ENCODE measurements around the gene FAM168A. TPM values are rescaled to one million over a fixed set of nuclear protein-coding genes. Genes with fewer than 3 reads are reported as not detected.
"Not testable (repeated sequence)": the region's sequence is repeated elsewhere in the genome, so short reads cannot be mapped to it uniquely, and the experiment has no call there.

Gene FAM168A
- total RNA-seq, 2 experiments from 2014 or later, result 10.1 to 23.7 TPM

DNA sequence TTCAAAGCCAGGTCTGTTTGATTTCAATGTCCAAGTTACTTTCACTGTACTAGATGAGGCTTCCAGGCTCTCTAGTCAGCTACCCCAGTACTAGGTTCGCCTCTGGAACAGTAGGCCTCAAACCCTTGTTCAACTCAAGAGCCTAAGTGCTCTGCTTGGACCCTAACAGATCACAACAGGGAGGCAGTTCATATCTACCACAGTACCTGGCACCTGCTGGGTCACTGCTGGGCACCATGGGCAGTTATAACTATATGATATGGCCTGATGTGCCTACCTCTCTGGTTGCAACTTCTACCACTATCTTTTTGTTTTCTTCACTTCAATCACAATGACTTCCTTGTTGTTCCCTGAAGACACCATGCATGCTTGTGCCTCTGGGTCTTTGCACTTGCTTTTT is 124.7 kb downstream of the FAM168A start:
- POLR2A ChIA-PET, result no interaction called here

DNA sequence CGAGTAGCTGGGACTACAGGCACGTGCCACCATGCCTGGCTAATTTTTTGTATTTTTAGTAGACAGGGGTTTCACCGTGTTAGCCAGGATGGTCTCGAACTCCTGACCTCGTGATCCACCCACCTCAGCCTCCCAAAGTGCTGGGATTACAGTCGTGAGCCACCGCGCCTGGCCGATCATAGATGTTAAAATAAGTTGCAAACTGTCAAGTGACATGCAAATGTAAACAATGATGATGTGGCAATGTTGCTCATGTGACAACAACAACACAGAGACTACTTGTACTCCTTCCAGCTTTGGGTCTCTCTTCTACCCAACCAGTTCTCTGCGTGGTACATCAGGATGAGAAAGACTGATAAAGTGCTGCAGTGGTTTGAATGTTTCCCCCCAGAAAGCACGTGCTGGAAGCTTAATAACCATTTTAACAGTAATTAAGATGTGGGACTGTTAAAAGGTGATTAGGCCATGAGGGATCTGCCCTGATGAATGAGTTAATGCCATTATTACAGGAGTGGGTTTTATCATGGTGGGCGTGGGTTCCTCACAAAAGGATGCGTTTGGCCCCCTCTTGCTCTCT is 127.8 kb downstream of the FAM168A start:
- H3K9me3 ChIP-seq (ENCODE audit: low read length); H3K4me2 ChIP-seq (ENCODE audit: low read length); H4K20me1 ChIP-seq (ENCODE audit: insufficient read depth, low read length); H3K4me1 ChIP-seq (ENCODE audit: insufficient read depth, low read length, poor library complexity, severe bottlenecking); BruUV-seq (replicated peaks); CTCF ChIA-PET (ENCODE audit: unreplicated experiment); H3K9me2 ChIP-seq (ENCODE audit: insufficient read depth, low read length); intact Hi-C loops (cut with micrococcal nuclease; ENCODE audit: unreplicated experiment); H3K36me3 ChIP-seq (ENCODE audit: insufficient read depth, low read length); H3K4me3 ChIP-seq (ENCODE audit: low read depth, low read length, poor library complexity, severe bottlenecking); H3K27ac ChIP-seq (ENCODE audit: low read depth, low read length, poor library complexity, severe bottlenecking); H2AFZ ChIP-seq (ENCODE audit: low read length); H3K79me2 ChIP-seq (ENCODE audit: insufficient read depth, low read depth, low read length); DNase-seq (ENCODE audit: low spot score); POLR2A ChIA-PET: not testable (repeated sequence)

More for the DNA sequence above, 124.7 kb downstream of the FAM168A start:
- CTCF ChIA-PET (ENCODE audit: unreplicated experiment), result no interaction called here
- Histone ChIP-seq H3K4me2 (ENCODE audit: low read length) (no peak overlapping the region), H3K27ac (ENCODE audit: low read depth, low read length, poor library complexity, severe bottlenecking) (no peak overlapping the region), H3K4me3 (ENCODE audit: low read depth, low read length, poor library complexity, severe bottlenecking) (no peak overlapping the region), H3K36me3 (ENCODE audit: insufficient read depth, low read length) (no peaks in the 10 kb centered on the region), H3K4me1 (ENCODE audit: insufficient read depth, low read length, poor library complexity, severe bottlenecking) (no peaks in the 10 kb centered on the region), H4K20me1 (ENCODE audit: insufficient read depth, low read length) (no peaks in the 10 kb centered on the region), H3K9me3 (ENCODE audit: low read length) (0 out of 2 replicates have a peak, but pooled peaks cover 11% of the 10 kb centered on the region), H3K79me2 (ENCODE audit: insufficient read depth, low read depth, low read length) (no peaks in the 10 kb centered on the region), H2AFZ (ENCODE audit: low read length) (no peak overlapping the region), H3K9me2 (ENCODE audit: insufficient read depth, low read length) (no peaks in the 10 kb centered on the region)
- no TSS peak for BruUV-seq (replicated peaks)
- no peak for DNase-seq (ENCODE audit: low spot score)
- intact Hi-C loops (cut with micrococcal nuclease; ENCODE audit: unreplicated experiment), result no loop called here
- TF ChIP-seq, protein P1, sequence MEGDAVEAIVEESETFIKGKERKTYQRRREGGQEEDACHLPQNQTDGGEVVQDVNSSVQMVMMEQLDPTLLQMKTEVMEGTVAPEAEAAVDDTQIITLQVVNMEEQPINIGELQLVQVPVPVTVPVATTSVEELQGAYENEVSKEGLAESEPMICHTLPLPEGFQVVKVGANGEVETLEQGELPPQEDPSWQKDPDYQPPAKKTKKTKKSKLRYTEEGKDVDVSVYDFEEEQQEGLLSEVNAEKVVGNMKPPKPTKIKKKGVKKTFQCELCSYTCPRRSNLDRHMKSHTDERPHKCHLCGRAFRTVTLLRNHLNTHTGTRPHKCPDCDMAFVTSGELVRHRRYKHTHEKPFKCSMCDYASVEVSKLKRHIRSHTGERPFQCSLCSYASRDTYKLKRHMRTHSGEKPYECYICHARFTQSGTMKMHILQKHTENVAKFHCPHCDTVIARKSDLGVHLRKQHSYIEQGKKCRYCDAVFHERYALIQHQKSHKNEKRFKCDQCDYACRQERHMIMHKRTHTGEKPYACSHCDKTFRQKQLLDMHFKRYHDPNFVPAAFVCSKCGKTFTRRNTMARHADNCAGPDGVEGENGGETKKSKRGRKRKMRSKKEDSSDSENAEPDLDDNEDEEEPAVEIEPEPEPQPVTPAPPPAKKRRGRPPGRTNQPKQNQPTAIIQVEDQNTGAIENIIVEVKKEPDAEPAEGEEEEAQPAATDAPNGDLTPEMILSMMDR (conservative IDR thresholded peaks at IDR 0.05; ENCODE audit: low read length), result no peak
- TF ChIP-seq EZH2phosphoT487 (IDR thresholded peaks at IDR 0.05; ENCODE audit: borderline replicate concordance, low read depth, low read length), result no peak

DNA sequence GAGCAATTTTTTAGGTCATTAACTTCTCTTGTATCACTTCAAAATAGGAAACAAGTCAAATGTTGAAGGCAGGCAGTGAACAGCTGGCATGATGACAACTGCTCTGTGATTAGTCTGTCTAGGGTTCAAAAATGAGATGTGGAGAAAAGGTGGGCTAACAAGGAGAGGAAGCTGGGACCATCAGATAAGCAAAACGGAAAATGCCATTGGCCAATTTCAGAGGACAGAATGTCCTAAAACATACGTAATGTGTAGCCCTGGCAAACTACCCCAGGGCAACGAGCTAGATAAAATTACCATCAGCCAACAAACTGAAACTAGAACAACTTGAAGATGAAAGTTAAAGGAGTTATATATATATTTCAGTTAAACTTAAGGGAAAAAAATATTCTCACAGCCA is 128.5 kb downstream of the FAM168A start:
- intact Hi-C loops (cut with micrococcal nuclease; ENCODE audit: unreplicated experiment), result no loop called here
- Histone ChIP-seq H3K79me2 (ENCODE audit: insufficient read depth, low read depth, low read length) (no peaks in the 10 kb centered on the region), H3K4me2 (ENCODE audit: low read length) (no peak overlapping the region), H3K27ac (ENCODE audit: low read depth, low read length, poor library complexity, severe bottlenecking) (no peak overlapping the region), H3K9me2 (ENCODE audit: insufficient read depth, low read length) (no peaks in the 10 kb centered on the region), H3K4me3 (ENCODE audit: low read depth, low read length, poor library complexity, severe bottlenecking) (no peak overlapping the region), H4K20me1 (ENCODE audit: insufficient read depth, low read length) (no peaks in the 10 kb centered on the region), H2AFZ (ENCODE audit: low read length) (no peak overlapping the region), H3K36me3 (ENCODE audit: insufficient read depth, low read length) (no peaks in the 10 kb centered on the region), H3K4me1 (ENCODE audit: insufficient read depth, low read length, poor library complexity, severe bottlenecking) (no peaks in the 10 kb centered on the region), H3K9me3 (ENCODE audit: low read length) (no peaks in the 10 kb centered on the region)
- CTCF ChIA-PET (ENCODE audit: unreplicated experiment), result no interaction called here
- DNase-seq (ENCODE audit: low spot score), result no peak
- POLR2A ChIA-PET, result interaction anchor here (0.7 kb wide), 1 partner anchor 1236 kb away, joined by 3 read pairs; no protein-coding TSS in a partner anchor
- BruUV-seq (replicated peaks), result no TSS peak
- no peak for TF ChIP-seq EZH2phosphoT487 (IDR thresholded peaks at IDR 0.05; ENCODE audit: borderline replicate concordance, low read depth, low read length)
- TF ChIP-seq, protein P1 (conservative IDR thresholded peaks at IDR 0.05; ENCODE audit: low read length), result no peak
